ENCODE data around the gene HPCAL1.

HPCAL1 gene

GRCh38 chr2:10329880-10330699 is 27.4 kb downstream of the HPCAL1 start:
- H3K36me3 ChIP-seq (ENCODE audit: control insufficient read depth, low read depth, low read length) = no peaks in the 10 kb centered on the region
- H3K27ac ChIP-seq (ENCODE audit: low read length) = no peak overlapping the region
- H3K4me3 ChIP-seq (ENCODE audit: low read length) = no peak overlapping the region
- no peak overlapping the region for H3K9ac ChIP-seq (ENCODE audit: low read length)
- H3K27me3 ChIP-seq (ENCODE audit: control insufficient read depth, insufficient read depth, low read length) = no peaks in the 10 kb centered on the region
- peaks cover 36% of the 10 kb centered on the region for H3K4me1 ChIP-seq (ENCODE audit: control insufficient read depth, low read depth, low read length)
- H3K9me3 ChIP-seq (ENCODE audit: control insufficient read depth, low read depth, low read length) = no peaks in the 10 kb centered on the region

GRCh38 chr2:10330700-10331026 is 28.0 kb downstream of the HPCAL1 start:
- Histone ChIP-seq H3K27ac (ENCODE audit: low read length) (no peak overlapping the region), H3K4me3 (ENCODE audit: low read length) (no peak overlapping the region), H3K9me3 (ENCODE audit: control insufficient read depth, low read depth, low read length) (no peaks in the 10 kb centered on the region), H3K4me1 (ENCODE audit: control insufficient read depth, low read depth, low read length) (peaks cover 31% of the 10 kb centered on the region), H3K36me3 (ENCODE audit: control insufficient read depth, low read depth, low read length) (no peaks in the 10 kb centered on the region), H3K27me3 (ENCODE audit: control insufficient read depth, insufficient read depth, low read length) (no peaks in the 10 kb centered on the region), H3K9ac (ENCODE audit: low read length) (no peak overlapping the region)

- Histone ChIP-seq H3K4me1 (ENCODE audit: control insufficient read depth, low read depth, low read length) (peaks cover 31% of the 10 kb centered on the region), H3K4me3 (ENCODE audit: low read length) (no peak overlapping the region), H3K27me3 (ENCODE audit: control insufficient read depth, insufficient read depth, low read length) (no peaks in the 10 kb centered on the region), H3K27ac (ENCODE audit: low read length) (no peak overlapping the region), H3K9ac (ENCODE audit: low read length) (no peak overlapping the region), H3K36me3 (ENCODE audit: control insufficient read depth, low read depth, low read length) (no peaks in the 10 kb centered on the region), H3K9me3 (ENCODE audit: control insufficient read depth, low read depth, low read length) (no peaks in the 10 kb centered on the region)
Observed at GRCh38 chr2:10331027-10331701, 28.5 kb downstream of the HPCAL1 start.

- Histone ChIP-seq H3K4me1 (ENCODE audit: control insufficient read depth, low read depth, low read length) (peaks cover 29% of the 10 kb centered on the region), H3K27ac (ENCODE audit: low read length) (no peak overlapping the region), H3K27me3 (ENCODE audit: control insufficient read depth, insufficient read depth, low read length) (no peaks in the 10 kb centered on the region), H3K36me3 (ENCODE audit: control insufficient read depth, low read depth, low read length) (no peaks in the 10 kb centered on the region), H3K4me3 (ENCODE audit: low read length) (no peak overlapping the region), H3K9me3 (ENCODE audit: control insufficient read depth, low read depth, low read length) (no peaks in the 10 kb centered on the region), H3K9ac (ENCODE audit: low read length) (no peak overlapping the region)
Observed at GRCh38 chr2:10331702-10332401, 29.1 kb downstream of the HPCAL1 start.

- no peaks in the 10 kb centered on the region for H3K27me3 ChIP-seq (ENCODE audit: control insufficient read depth, insufficient read depth, low read length)
- H3K36me3 ChIP-seq (ENCODE audit: control insufficient read depth, low read depth, low read length) = no peaks in the 10 kb centered on the region
- H3K4me1 ChIP-seq (ENCODE audit: control insufficient read depth, low read depth, low read length) = peaks cover 24% of the 10 kb centered on the region
- no peaks in the 10 kb centered on the region for H3K9me3 ChIP-seq (ENCODE audit: control insufficient read depth, low read depth, low read length)
- H3K27ac ChIP-seq (ENCODE audit: low read length) = no peak overlapping the region
- peak overlapping the region; percentile 6 for H3K9ac ChIP-seq (ENCODE audit: low read length)
- H3K4me3 ChIP-seq (ENCODE audit: low read length) = no peak overlapping the region
Observed at GRCh38 chr2:10332402-10333246, 29.9 kb downstream of the HPCAL1 start.

GRCh38 chr2:10333247-10333613 is 30.5 kb downstream of the HPCAL1 start:
- peaks cover 22% of the 10 kb centered on the region for H3K4me1 ChIP-seq (ENCODE audit: control insufficient read depth, low read depth, low read length)

GRCh38 chr2:10333966-10334365 is 31.3 kb downstream of the HPCAL1 start:
- Histone ChIP-seq H3K4me3 (ENCODE audit: low read length) (no peak overlapping the region), H3K4me1 (ENCODE audit: control insufficient read depth, low read depth, low read length) (peaks cover 22% of the 10 kb centered on the region), H3K9me3 (ENCODE audit: control insufficient read depth, low read depth, low read length) (no peaks in the 10 kb centered on the region), H3K9ac (ENCODE audit: low read length) (no peak overlapping the region), H3K36me3 (ENCODE audit: control insufficient read depth, low read depth, low read length) (no peaks in the 10 kb centered on the region), H3K27me3 (ENCODE audit: control insufficient read depth, insufficient read depth, low read length) (no peaks in the 10 kb centered on the region), H3K27ac (ENCODE audit: low read length) (no peak overlapping the region)

More at GRCh38 chr2:10333247-10333613, 30.5 kb downstream of the HPCAL1 start:
- Histone ChIP-seq H3K9ac (ENCODE audit: low read length) (peak overlapping the region; percentile 6), H3K9me3 (ENCODE audit: control insufficient read depth, low read depth, low read length) (no peaks in the 10 kb centered on the region), H3K36me3 (ENCODE audit: control insufficient read depth, low read depth, low read length) (no peaks in the 10 kb centered on the region), H3K27ac (ENCODE audit: low read length) (no peak overlapping the region), H3K27me3 (ENCODE audit: control insufficient read depth, insufficient read depth, low read length) (no peaks in the 10 kb centered on the region), H3K4me3 (ENCODE audit: low read length) (no peak overlapping the region)

GRCh38 chr2:10335046-10335840 is 32.5 kb downstream of the HPCAL1 start:
- Histone ChIP-seq H3K9ac (ENCODE audit: low read length) (no peak overlapping the region), H3K27me3 (ENCODE audit: control insufficient read depth, insufficient read depth, low read length) (no peaks in the 10 kb centered on the region), H3K27ac (ENCODE audit: low read length) (no peak overlapping the region), H3K9me3 (ENCODE audit: control insufficient read depth, low read depth, low read length) (no peaks in the 10 kb centered on the region), H3K4me1 (ENCODE audit: control insufficient read depth, low read depth, low read length) (peaks cover 22% of the 10 kb centered on the region), H3K4me3 (ENCODE audit: low read length) (no peak overlapping the region), H3K36me3 (ENCODE audit: control insufficient read depth, low read depth, low read length) (no peaks in the 10 kb centered on the region)

GRCh38 chr2:10336283-10336682 is 33.6 kb downstream of the HPCAL1 start:
- Histone ChIP-seq H3K4me1 (ENCODE audit: control insufficient read depth, low read depth, low read length) (peaks cover 20% of the 10 kb centered on the region), H3K27ac (ENCODE audit: low read length) (no peak overlapping the region), H3K4me3 (ENCODE audit: low read length) (no peak overlapping the region)

GRCh38 chr2:10337449-10338269 is 35.0 kb downstream of the HPCAL1 start:
- Histone ChIP-seq H3K4me1 (ENCODE audit: control insufficient read depth, low read depth, low read length) (peaks cover 9% of the 10 kb centered on the region), H3K36me3 (ENCODE audit: control insufficient read depth, low read depth, low read length) (no peaks in the 10 kb centered on the region), H3K9me3 (ENCODE audit: control insufficient read depth, low read depth, low read length) (no peaks in the 10 kb centered on the region), H3K27me3 (ENCODE audit: control insufficient read depth, insufficient read depth, low read length) (no peaks in the 10 kb centered on the region), H3K4me3 (ENCODE audit: low read length) (no peak overlapping the region), H3K9ac (ENCODE audit: low read length) (no peak overlapping the region), H3K27ac (ENCODE audit: low read length) (no peak overlapping the region)

More at GRCh38 chr2:10336283-10336682, 33.6 kb downstream of the HPCAL1 start:
- Histone ChIP-seq H3K36me3 (ENCODE audit: control insufficient read depth, low read depth, low read length) (no peaks in the 10 kb centered on the region), H3K9ac (ENCODE audit: low read length) (no peak overlapping the region), H3K27me3 (ENCODE audit: control insufficient read depth, insufficient read depth, low read length) (no peaks in the 10 kb centered on the region), H3K9me3 (ENCODE audit: control insufficient read depth, low read depth, low read length) (no peaks in the 10 kb centered on the region)
